ENCODE measurements around the gene KRTAP23-1. TPM values are rescaled to one million over a fixed set of nuclear protein-coding genes. Genes with fewer than 3 reads are reported as not detected.

The KRTAP23-1 gene
- not detected for total RNA-seq

GRCh38 chr21:30348506-30348905, at the start of gene KRTAP23-1:
TSS of gene KRTAP23-1 (minus strand) at chr21:30348606. CDS start at chr21:30348606, 0 bp downstream.
- no peak for TF ChIP-seq CTCF (IDR thresholded peaks at IDR 0.05)
- no peak within 1 kb of the TSS for H3K27ac ChIP-seq
- H3K9me3 ChIP-seq, result no peaks in the 10 kb centered on the region
- no peak within 1 kb of the TSS for H3K4me3 ChIP-seq
- no peaks in the 10 kb centered on the region for H3K36me3 ChIP-seq
- no peaks in the 10 kb centered on the region for H3K27me3 ChIP-seq
- H3K9ac ChIP-seq (ENCODE audit: low read depth in 2 of 2, low read length in 2 of 2), result no peak within 1 kb of the TSS
- DNase-seq, result no peak
- intact Hi-C loops (cut with DNase I), result no loop called here
- no peaks in the 10 kb centered on the region for H3K4me1 ChIP-seq

- H3K4me1 ChIP-seq, result no peaks in the 10 kb centered on the region
- H3K9me3 ChIP-seq, result no peaks in the 10 kb centered on the region
- no peaks in the 10 kb centered on the region for H3K27me3 ChIP-seq
- intact Hi-C loops (cut with DNase I), result no loop called here
- TF ChIP-seq CTCF (IDR thresholded peaks at IDR 0.05), result no peak
- no peak within 1 kb of the TSS for H3K4me3 ChIP-seq
- no peak for DNase-seq
- no peaks in the 10 kb centered on the region for H3K36me3 ChIP-seq
- H3K27ac ChIP-seq, result no peak within 1 kb of the TSS
- H3K9ac ChIP-seq (ENCODE audit: low read depth in 2 of 2, low read length in 2 of 2), result no peak within 1 kb of the TSS
Measured at GRCh38 chr21:30395731-30396130, 47.3 kb upstream of the KRTAP23-1 start, which contains the start of gene KRTAP13-1. TSS of gene KRTAP13-1 (plus strand) at chr21:30396031. CDS start at chr21:30396087, 56 bp downstream.

- Histone ChIP-seq H3K27ac (no peak overlapping the region), H3K36me3 (no peaks in the 10 kb centered on the region)
Measured at GRCh38 chr21:30391492-30392025, 43.2 kb upstream of the KRTAP23-1 start.

GRCh38 chr21:30382201-30382600, 33.8 kb upstream of the KRTAP23-1 start:
- H3K9me3 ChIP-seq, result no peaks in the 10 kb centered on the region
- intact Hi-C loops (cut with DNase I), result no loop called here
- no peak overlapping the region for H3K4me3 ChIP-seq
- H3K27me3 ChIP-seq, result no peaks in the 10 kb centered on the region
- no peak for DNase-seq
- H3K9ac ChIP-seq (ENCODE audit: low read depth in 2 of 2, low read length in 2 of 2), result no peak overlapping the region
- no peaks in the 10 kb centered on the region for H3K4me1 ChIP-seq
- H3K36me3 ChIP-seq, result no peaks in the 10 kb centered on the region
- TF ChIP-seq CTCF (IDR thresholded peaks at IDR 0.05), result no peak
- H3K27ac ChIP-seq, result no peak overlapping the region

More at GRCh38 chr21:30391492-30392025, 43.2 kb upstream of the KRTAP23-1 start:
- Histone ChIP-seq H3K4me3 (no peak overlapping the region), H3K4me1 (no peaks in the 10 kb centered on the region), H3K9me3 (no peaks in the 10 kb centered on the region), H3K27me3 (no peaks in the 10 kb centered on the region), H3K9ac (ENCODE audit: low read depth in 2 of 2, low read length in 2 of 2) (no peak overlapping the region)
- no peak for DNase-seq
- no peak for TF ChIP-seq CTCF (IDR thresholded peaks at IDR 0.05)
- intact Hi-C loops (cut with DNase I), result no loop called here

GRCh38 chr21:30372139-30372770, 23.8 kb upstream of the KRTAP23-1 start, which contains the start of gene KRTAP13-2:
TSS of gene KRTAP13-2 (minus strand) at chr21:30372271. CDS start at chr21:30372213, 58 bp downstream.
- DNase-seq, result no peak
- Histone ChIP-seq H3K27me3 (no peaks in the 10 kb centered on the region), H3K4me1 (no peaks in the 10 kb centered on the region), H3K4me3 (no peak within 1 kb of the TSS), H3K9ac (ENCODE audit: low read depth in 2 of 2, low read length in 2 of 2) (no peak within 1 kb of the TSS), H3K9me3 (no peaks in the 10 kb centered on the region), H3K36me3 (no peaks in the 10 kb centered on the region), H3K27ac (no peak within 1 kb of the TSS)
- TF ChIP-seq CTCF (IDR thresholded peaks at IDR 0.05), result no peak
- intact Hi-C loops (cut with DNase I), result no loop called here

Data from colonic mucosa (tissue), 4 donors.